ENCODE measurements around the gene ADH5. TPM values are rescaled to one million over a fixed set of nuclear protein-coding genes. Genes with fewer than 3 reads are reported as not detected.
A peak's percentile ranks its signal among the peaks of the same experiment; 100 is the strongest.

Gene ADH5
- total RNA-seq, 1 experiment from 2014 or later: 161 TPM

DNA sequence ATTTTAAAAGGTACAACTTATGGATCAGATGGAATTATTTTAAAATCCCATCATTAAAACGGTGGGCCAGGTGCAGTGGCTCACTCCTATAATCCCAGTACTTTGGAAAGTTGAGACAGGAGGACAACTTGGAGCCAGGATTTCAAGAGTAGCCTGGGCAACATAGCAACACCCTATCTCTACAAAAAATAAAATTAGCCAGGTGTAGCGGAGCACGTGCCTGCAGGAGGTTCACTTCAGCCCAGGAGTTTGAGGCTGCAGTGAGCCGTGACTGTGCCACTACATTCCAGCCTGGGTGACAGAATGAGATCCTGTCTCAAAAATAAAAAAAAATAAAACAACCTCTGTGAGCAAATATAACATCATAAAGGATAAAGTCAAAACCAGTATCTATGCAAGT is 11.4 kb downstream of the ADH5 start:
- Histone ChIP-seq H3K36me3 (ENCODE audit: control insufficient read depth, insufficient read depth, low read length) (peaks cover 2% of the 10 kb centered on the region), H3K4me1 (no peaks in the 10 kb centered on the region), H3K9me3 (no peaks in the 10 kb centered on the region), H3K27me3 (replicated peaks; ENCODE audit: control insufficient read depth, insufficient read depth, low read length) (no peaks in the 10 kb centered on the region), H3K4me3 (ENCODE audit: low read depth, low read length) (no peak overlapping the region)
- Mint-ChIP-seq H3K4me3 (ENCODE audit: unreplicated experiment) (no peak overlapping the region), H3K36me3 (ENCODE audit: insufficient read depth, unreplicated experiment) (peaks cover 85% of the 10 kb centered on the region), H3K27me3 (ENCODE audit: insufficient read depth, unreplicated experiment) (no peaks in the 10 kb centered on the region), H3K9me3 (ENCODE audit: unreplicated experiment) (no peaks in the 10 kb centered on the region), H3K27ac (ENCODE audit: unreplicated experiment) (no peak overlapping the region), H3K4me1 (ENCODE audit: low read depth, unreplicated experiment) (no peaks in the 10 kb centered on the region)
- POLR2A ChIA-PET: no interaction called here
- intact Hi-C loops (cut with micrococcal nuclease; ENCODE audit: unreplicated experiment): no loop called here
- CTCF ChIA-PET: no interaction called here
- DNase-seq: no peak
- TF ChIP-seq, protein P1, sequence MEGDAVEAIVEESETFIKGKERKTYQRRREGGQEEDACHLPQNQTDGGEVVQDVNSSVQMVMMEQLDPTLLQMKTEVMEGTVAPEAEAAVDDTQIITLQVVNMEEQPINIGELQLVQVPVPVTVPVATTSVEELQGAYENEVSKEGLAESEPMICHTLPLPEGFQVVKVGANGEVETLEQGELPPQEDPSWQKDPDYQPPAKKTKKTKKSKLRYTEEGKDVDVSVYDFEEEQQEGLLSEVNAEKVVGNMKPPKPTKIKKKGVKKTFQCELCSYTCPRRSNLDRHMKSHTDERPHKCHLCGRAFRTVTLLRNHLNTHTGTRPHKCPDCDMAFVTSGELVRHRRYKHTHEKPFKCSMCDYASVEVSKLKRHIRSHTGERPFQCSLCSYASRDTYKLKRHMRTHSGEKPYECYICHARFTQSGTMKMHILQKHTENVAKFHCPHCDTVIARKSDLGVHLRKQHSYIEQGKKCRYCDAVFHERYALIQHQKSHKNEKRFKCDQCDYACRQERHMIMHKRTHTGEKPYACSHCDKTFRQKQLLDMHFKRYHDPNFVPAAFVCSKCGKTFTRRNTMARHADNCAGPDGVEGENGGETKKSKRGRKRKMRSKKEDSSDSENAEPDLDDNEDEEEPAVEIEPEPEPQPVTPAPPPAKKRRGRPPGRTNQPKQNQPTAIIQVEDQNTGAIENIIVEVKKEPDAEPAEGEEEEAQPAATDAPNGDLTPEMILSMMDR (IDR thresholded peaks at IDR 0.05; ENCODE audit: insufficient read depth in 1 of 2, low read depth in 1 of 2, low read length in 1 of 2, severe bottlenecking in 1 of 2, unreplicated experiment in 1 of 2): no peak
- BruUV-seq (replicated peaks): no TSS peak

DNA sequence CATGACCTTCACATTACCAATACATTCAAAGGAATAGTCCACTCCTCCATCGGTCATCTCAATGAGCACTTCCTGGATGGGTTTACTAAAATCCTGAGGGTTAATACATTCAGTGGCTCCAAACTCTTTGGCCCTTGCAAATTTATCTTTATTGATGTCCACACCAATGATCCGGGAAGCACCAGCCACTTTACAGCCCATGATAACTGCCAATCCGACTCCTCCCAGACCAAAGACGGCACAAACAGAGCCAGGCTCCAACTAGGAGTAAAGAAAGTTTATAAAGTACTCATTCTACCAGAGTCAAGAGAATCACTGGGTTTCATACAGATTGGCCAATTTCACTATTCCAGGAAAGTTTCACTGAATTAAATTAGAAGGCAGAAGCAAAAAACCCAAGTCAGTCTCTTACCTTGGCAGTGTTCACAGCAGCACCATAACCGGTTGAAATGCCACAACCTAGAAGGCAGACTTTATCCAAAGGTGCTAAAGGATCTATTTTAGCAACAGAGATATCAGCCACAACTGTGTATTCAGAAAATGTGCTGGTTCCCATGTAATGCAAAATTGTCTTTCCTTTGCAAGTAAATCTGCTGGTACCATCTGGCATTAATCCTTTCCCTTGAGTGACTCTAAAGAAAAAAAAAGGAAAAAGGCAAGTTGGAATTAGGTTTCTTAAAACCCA is 12.2 kb downstream of the ADH5 start:
- no peaks in the 10 kb centered on the region for H3K9me3 ChIP-seq
- Mint-ChIP-seq H3K36me3 (ENCODE audit: insufficient read depth, unreplicated experiment) (peaks cover 85% of the 10 kb centered on the region), H3K4me1 (ENCODE audit: low read depth, unreplicated experiment) (no peaks in the 10 kb centered on the region), H3K27ac (ENCODE audit: unreplicated experiment) (no peak overlapping the region), H3K4me3 (ENCODE audit: unreplicated experiment) (no peak overlapping the region), H3K27me3 (ENCODE audit: insufficient read depth, unreplicated experiment) (no peaks in the 10 kb centered on the region), H3K9me3 (ENCODE audit: unreplicated experiment) (no peaks in the 10 kb centered on the region)
- H3K4me3 ChIP-seq (ENCODE audit: low read depth, low read length): no peak overlapping the region
- peaks cover 2% of the 10 kb centered on the region for H3K36me3 ChIP-seq (ENCODE audit: control insufficient read depth, insufficient read depth, low read length)
- H3K27me3 ChIP-seq (replicated peaks; ENCODE audit: control insufficient read depth, insufficient read depth, low read length): no peaks in the 10 kb centered on the region
- no peaks in the 10 kb centered on the region for H3K4me1 ChIP-seq
- TF ChIP-seq, protein P1 (IDR thresholded peaks at IDR 0.05; ENCODE audit: insufficient read depth in 1 of 2, low read depth in 1 of 2, low read length in 1 of 2, severe bottlenecking in 1 of 2, unreplicated experiment in 1 of 2): no peak
- ChIA-PET POLR2A (no interaction called here), CTCF (no interaction called here)
- BruUV-seq (replicated peaks): TSS peak; percentile 5
- intact Hi-C loops (cut with micrococcal nuclease; ENCODE audit: unreplicated experiment): no loop called here
- no peak for DNase-seq

DNA sequence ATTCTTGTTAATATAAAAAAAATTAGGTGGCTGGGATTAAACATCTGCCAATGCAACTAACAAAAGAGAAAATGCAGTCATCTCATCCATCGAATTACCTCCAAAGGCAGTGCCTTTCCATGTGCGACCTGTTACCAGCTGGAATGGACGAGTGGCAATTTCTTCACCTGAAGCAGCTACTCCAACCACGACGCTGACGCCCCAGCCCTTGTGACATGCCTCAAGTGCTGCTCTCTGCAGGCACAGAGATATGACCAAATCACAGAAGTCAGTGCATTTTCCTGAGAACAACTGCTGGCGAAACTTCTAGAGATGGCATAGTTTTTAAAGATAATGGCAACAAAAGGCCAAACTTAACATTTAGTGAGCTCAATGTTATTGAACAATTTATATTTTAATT is 13.8 kb downstream of the ADH5 start:
- Mint-ChIP-seq H3K4me1 (ENCODE audit: low read depth, unreplicated experiment) (no peaks in the 10 kb centered on the region), H3K27ac (ENCODE audit: unreplicated experiment) (no peak overlapping the region), H3K4me3 (ENCODE audit: unreplicated experiment) (no peak overlapping the region), H3K9me3 (ENCODE audit: unreplicated experiment) (no peaks in the 10 kb centered on the region), H3K36me3 (ENCODE audit: insufficient read depth, unreplicated experiment) (peaks cover 79% of the 10 kb centered on the region), H3K27me3 (ENCODE audit: insufficient read depth, unreplicated experiment) (no peaks in the 10 kb centered on the region)
- no TSS peak for BruUV-seq (replicated peaks)
- TF ChIP-seq, protein P1 (IDR thresholded peaks at IDR 0.05; ENCODE audit: insufficient read depth in 1 of 2, low read depth in 1 of 2, low read length in 1 of 2, severe bottlenecking in 1 of 2, unreplicated experiment in 1 of 2): no peak
- CTCF ChIA-PET: no interaction called here
- peaks cover 2% of the 10 kb centered on the region for H3K36me3 ChIP-seq (ENCODE audit: control insufficient read depth, insufficient read depth, low read length)
- H3K9me3 ChIP-seq: no peaks in the 10 kb centered on the region
- H3K27me3 ChIP-seq (replicated peaks; ENCODE audit: control insufficient read depth, insufficient read depth, low read length): no peaks in the 10 kb centered on the region
- POLR2A ChIA-PET: interaction anchor here (0.6 kb wide), 1 partner anchor 146 kb away, joined by 8 read pairs; the partner anchor contains the start of gene EIF4E
- DNase-seq: no peak
- no peaks in the 10 kb centered on the region for H3K4me1 ChIP-seq
- intact Hi-C loops (cut with micrococcal nuclease; ENCODE audit: unreplicated experiment): no loop called here
- H3K4me3 ChIP-seq (ENCODE audit: low read depth, low read length): no peak overlapping the region
